Ovary (tissue), 3 donors: ENCODE results near the gene CALY.

Experiments used
- CTCF ChIP-seq, 3 donors: fragments of 450-650 bp in 2 of 3; fragments of 200-600 bp in 1 of 3; IDR thresholded peaks; one replicate each; pipeline versions ENCODE4 v1.5.1 to v1.8.0; 2016 to 2022; ENCODE audit warnings: antibody characterized with exemption in 3 of 3, mild to moderate bottlenecking in 1 of 3
- EP300 ChIP-seq: sonication (generic); formaldehyde crosslinking; IDR thresholded peaks from one replicate; pipeline ENCODE4 v1.6.1; 2017; ENCODE audit warnings: antibody characterized with exemption
- POLR2A ChIP-seq: fragments of 450-650 bp; IDR thresholded peaks from one replicate; pipeline ENCODE4 v1.6.1; 2017; ENCODE audit warnings: antibody characterized with exemption, mild to moderate bottlenecking, moderate library complexity
- donor health status: DM: no; HTN: no; CAD: no.

GRCh38 chr10:133359554-133359971, 22.9 kb upstream of the CALY start:
- no peak for TF ChIP-seq CTCF (IDR thresholded peaks at IDR 0.05)
- no peak for TF ChIP-seq POLR2A
- TF ChIP-seq EP300, result no peak
